MG63 (cell line): ENCODE measurements around the gene DNAH17. TPM values are rescaled to one million over a fixed set of nuclear protein-coding genes. Genes with fewer than 3 reads are reported as not detected.

Experiments used
- DNase-seq: peaks from one replicate; pipeline ENCODE4 v3.0.0-alpha.2; 2020
- H3K27me3 ChIP-seq: fragments of 250-450 bp; sonication (Bioruptor Pico); 2 replicates; pipeline ENCODE4 v1.5.1; 2020; ENCODE audit warnings: mild to moderate bottlenecking, moderate library complexity
- H3K36me3 ChIP-seq: fragments of 250-450 bp; sonication (Bioruptor Pico); 2 replicates; pipeline ENCODE4 v1.5.1; 2020; ENCODE audit warnings: mild to moderate bottlenecking, moderate library complexity
- H3K4me3 ChIP-seq: fragments of 250-450 bp; sonication (Bioruptor Pico); 2 replicates; pipeline ENCODE4 v1.5.1; 2020; ENCODE audit warnings: mild to moderate bottlenecking, moderate library complexity
- H3K9me3 ChIP-seq: fragments of 250-450 bp; sonication (Bioruptor Pico); 2 replicates; pipeline ENCODE4 v1.5.1; 2020; ENCODE audit warnings: mild to moderate bottlenecking, moderate library complexity
- total RNA-seq: library from RNA; depleted of rRNA; stranded (reverse); fragments of >200 nt; shearing (Covaris generic); gene quantifications from 2 replicates; pipeline ENCODE4 v1.2.3, GENCODE V29; 2014; ENCODE audit warnings: low replicate concordance

The DNAH17 gene
- total RNA-seq, 1 experiment from 2014 or later, result not detected

GRCh38 chr17:78588258-78589030 lies 11.2 kb upstream of the DNAH17 start:
- no peaks in the 10 kb centered on the region for H3K36me3 ChIP-seq
- H3K9me3 ChIP-seq, result no peaks in the 10 kb centered on the region; the same call in 1 of the 2 replicates
- no peak for DNase-seq
- no peak overlapping the region for H3K4me3 ChIP-seq
- no peaks in the 10 kb centered on the region; the same call in 1 of the 2 replicates for H3K27me3 ChIP-seq

GRCh38 chr17:78585006-78585630 lies 7.9 kb upstream of the DNAH17 start:
- H3K27me3 ChIP-seq, result no peaks in the 10 kb centered on the region; the same call in 1 of the 2 replicates
- no peaks in the 10 kb centered on the region; the same call in 1 of the 2 replicates for H3K9me3 ChIP-seq
- DNase-seq, result no peak

GRCh38 chr17:78583091-78583490 lies 5.9 kb upstream of the DNAH17 start:
- DNase-seq, result no peak
- no peak overlapping the region for H3K4me3 ChIP-seq

More at GRCh38 chr17:78585006-78585630, 7.9 kb upstream of the DNAH17 start:
- H3K36me3 ChIP-seq, result no peaks in the 10 kb centered on the region
- no peak overlapping the region for H3K4me3 ChIP-seq

GRCh38 chr17:78581304-78581703 lies 4.1 kb upstream of the DNAH17 start:
- no peaks in the 10 kb centered on the region for H3K36me3 ChIP-seq
- H3K4me3 ChIP-seq, result no peak overlapping the region
- H3K9me3 ChIP-seq, result no peaks in the 10 kb centered on the region; the same call in 1 of the 2 replicates
- no peaks in the 10 kb centered on the region; the same call in 1 of the 2 replicates for H3K27me3 ChIP-seq
- DNase-seq, result no peak

More at GRCh38 chr17:78583091-78583490, 5.9 kb upstream of the DNAH17 start:
- no peaks in the 10 kb centered on the region for H3K36me3 ChIP-seq
- H3K27me3 ChIP-seq, result no peaks in the 10 kb centered on the region; the same call in 1 of the 2 replicates
- no peaks in the 10 kb centered on the region; the same call in 1 of the 2 replicates for H3K9me3 ChIP-seq

- no peak overlapping the region for H3K4me3 ChIP-seq
- H3K27me3 ChIP-seq, result no peaks in the 10 kb centered on the region
- DNase-seq, result no peak
- H3K9me3 ChIP-seq, result no peaks in the 10 kb centered on the region; the same call in 1 of the 2 replicates
- no peaks in the 10 kb centered on the region for H3K36me3 ChIP-seq
Measured at GRCh38 chr17:78580277-78580804, 3.1 kb upstream of the DNAH17 start.

- DNase-seq, result no peak
- no peaks in the 10 kb centered on the region for H3K36me3 ChIP-seq
- no peaks in the 10 kb centered on the region for H3K27me3 ChIP-seq
- no peak overlapping the region for H3K4me3 ChIP-seq
- no peaks in the 10 kb centered on the region for H3K9me3 ChIP-seq
Measured at GRCh38 chr17:78576389-78577112, 645 bp downstream of the DNAH17 start.

GRCh38 chr17:78575899-78576298 lies 1.3 kb downstream of the DNAH17 start:
- Histone ChIP-seq H3K27me3 (no peaks in the 10 kb centered on the region), H3K4me3 (no peak overlapping the region), H3K36me3 (no peaks in the 10 kb centered on the region), H3K9me3 (no peaks in the 10 kb centered on the region)
- no peak for DNase-seq

- no peak overlapping the region for H3K4me3 ChIP-seq
Measured at GRCh38 chr17:78575340-78575739, 1.9 kb downstream of the DNAH17 start.

GRCh38 chr17:78573955-78574354 lies 3.2 kb downstream of the DNAH17 start:
- H3K4me3 ChIP-seq, result no peak overlapping the region
- no peaks in the 10 kb centered on the region for H3K9me3 ChIP-seq
- DNase-seq, result no peak
- H3K27me3 ChIP-seq, result no peaks in the 10 kb centered on the region
- H3K36me3 ChIP-seq, result no peaks in the 10 kb centered on the region

More at GRCh38 chr17:78575340-78575739, 1.9 kb downstream of the DNAH17 start:
- Histone ChIP-seq H3K36me3 (no peaks in the 10 kb centered on the region), H3K27me3 (no peaks in the 10 kb centered on the region), H3K9me3 (no peaks in the 10 kb centered on the region)
- DNase-seq, result no peak

GRCh38 chr17:78572239-78573205 lies 4.7 kb downstream of the DNAH17 start:
- H3K9me3 ChIP-seq, result no peaks in the 10 kb centered on the region
- H3K4me3 ChIP-seq, result no peak overlapping the region
- H3K36me3 ChIP-seq, result no peaks in the 10 kb centered on the region
- H3K27me3 ChIP-seq, result no peaks in the 10 kb centered on the region
- DNase-seq, result no peak

- Histone ChIP-seq H3K9me3 (no peaks in the 10 kb centered on the region), H3K27me3 (no peaks in the 10 kb centered on the region; the same call in 1 of the 2 replicates), H3K36me3 (no peaks in the 10 kb centered on the region), H3K4me3 (no peak overlapping the region)
- DNase-seq, result no peak
Measured at GRCh38 chr17:78571329-78571728, 5.9 kb downstream of the DNAH17 start.

- no peak for DNase-seq
- H3K4me3 ChIP-seq, result no peak overlapping the region
- no peaks in the 10 kb centered on the region for H3K36me3 ChIP-seq
- no peaks in the 10 kb centered on the region for H3K9me3 ChIP-seq
- H3K27me3 ChIP-seq, result peaks cover 6% of the 10 kb centered on the region; the same call in 1 of the 2 replicates
Measured at GRCh38 chr17:78568494-78569115, 8.6 kb downstream of the DNAH17 start.

GRCh38 chr17:78567991-78568390 lies 9.2 kb downstream of the DNAH17 start:
- Histone ChIP-seq H3K4me3 (no peak overlapping the region), H3K27me3 (peaks cover 9% of the 10 kb centered on the region; the same call in 1 of the 2 replicates), H3K9me3 (no peaks in the 10 kb centered on the region), H3K36me3 (no peaks in the 10 kb centered on the region)
- no peak for DNase-seq

GRCh38 chr17:78566947-78567346 lies 10.2 kb downstream of the DNAH17 start:
- Histone ChIP-seq H3K27me3 (peaks cover 9% of the 10 kb centered on the region; the same call in 1 of the 2 replicates), H3K9me3 (no peaks in the 10 kb centered on the region), H3K4me3 (no peak overlapping the region), H3K36me3 (no peaks in the 10 kb centered on the region)
- no peak for DNase-seq
